NCI-H2107 (cell line): Measurements from ENCODE around the gene CACNG8.
"Not testable (repeated sequence)": the region's sequence is repeated elsewhere in the genome, so short reads cannot be mapped to it uniquely, and the experiment has no call there.

ENCODE experiments used
- DNase-seq: peaks from one replicate; lab custom pipeline; 2025; lab: John Stamatoyannopoulos, UW

CACNG8 gene

GRCh38 chr19:54035215-54036178 lies 72.8 kb downstream of the CACNG8 start:
- no peak for DNase-seq

- not testable (repeated sequence) for DNase-seq
Measured at GRCh38 chr19:54036542-54036941, 73.8 kb downstream of the CACNG8 start.
